HG03460 (cell line): Measurements from ENCODE around the gene HCAR3.

Source experiments
- ATAC-seq: cut with Tn5 transposase; IDR thresholded peaks from one replicate; pipeline ENCODE4 v1.9.1; 2021; ENCODE audit not compliant: unreplicated experiment

HCAR3 gene

DNA sequence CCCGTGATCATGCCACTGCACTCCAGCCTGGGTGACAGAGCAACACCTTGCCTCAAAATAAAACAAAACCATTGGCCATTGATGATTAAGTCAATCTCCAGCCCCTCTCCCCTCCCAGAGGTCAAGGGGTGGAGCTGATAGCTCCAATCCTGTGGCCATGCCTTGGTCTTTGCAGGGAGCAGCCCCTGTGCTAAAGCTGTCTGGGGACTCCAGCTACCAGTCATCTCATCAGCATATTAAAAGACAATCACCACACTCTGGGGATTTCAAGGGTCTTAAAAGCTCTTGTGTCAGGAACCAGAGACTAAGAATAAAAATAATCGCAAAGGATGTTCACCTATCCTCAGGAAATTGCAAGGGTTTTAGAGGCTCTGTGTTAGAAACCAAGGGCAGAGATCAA is 44.1 kb downstream of the HCAR3 start:
- no peak for ATAC-seq

- ATAC-seq, result no peak
Observed at GRCh38 chr12:122669397-122670070, 47.1 kb downstream of the HCAR3 start.

DNA sequence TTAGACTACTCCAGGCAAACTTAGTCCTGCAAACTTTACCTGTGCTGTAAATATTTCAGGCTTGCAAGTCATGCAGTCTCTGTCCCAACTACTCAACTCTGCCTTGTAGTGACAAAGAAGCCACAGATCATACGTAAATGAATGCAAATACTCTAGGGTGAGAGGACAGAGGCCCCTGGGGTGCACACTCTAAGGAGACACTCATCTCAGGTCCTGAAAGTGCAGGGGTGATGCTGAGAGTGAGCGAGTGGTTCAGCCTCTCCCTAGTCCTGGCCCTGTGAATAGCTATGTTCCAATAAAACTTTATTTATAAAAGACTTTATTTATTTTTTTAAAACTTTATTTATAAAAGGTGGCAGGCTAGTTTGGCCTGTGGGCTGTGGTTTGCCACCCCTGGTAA is 48.3 kb downstream of the HCAR3 start:
- ATAC-seq, result no peak

DNA sequence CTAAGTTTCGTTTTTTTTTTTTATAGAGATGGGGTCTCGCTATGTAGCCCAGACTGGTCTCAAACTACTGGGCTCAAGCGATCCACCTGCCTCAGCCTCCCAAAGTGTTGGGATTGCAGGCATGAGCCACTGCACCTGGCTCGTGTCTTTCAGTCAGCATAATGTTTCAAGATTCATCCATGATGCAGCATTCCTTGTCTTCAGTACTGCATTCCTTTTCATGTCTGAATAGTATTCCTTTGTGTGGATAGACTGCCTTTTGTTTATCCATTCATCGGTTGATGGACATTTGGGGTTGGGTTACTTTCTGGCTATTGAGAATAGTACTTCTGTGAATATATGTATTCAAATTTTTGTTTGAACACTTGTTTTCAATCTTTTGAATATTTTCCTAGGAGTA is 50.9 kb downstream of the HCAR3 start:
- no peak for ATAC-seq

GRCh38 chr12:122665349-122665748 is 51.3 kb downstream of the HCAR3 start:
- no peak for ATAC-seq
